ENCODE measurements around the gene RBCK1. TPM values are rescaled to one million over a fixed set of nuclear protein-coding genes. Genes with fewer than 3 reads are reported as not detected.

RBCK1 gene
- total RNA-seq (2014; rRNA removed; shearing (Covaris generic)) (104 and 129 TPM in 2 replicates), polyA plus RNA-seq (2016; fragmentation: Nextera tagmentation; extraction: Ambion mirVana) (72.3 and 79.9 TPM in 2 replicates)

DNA sequence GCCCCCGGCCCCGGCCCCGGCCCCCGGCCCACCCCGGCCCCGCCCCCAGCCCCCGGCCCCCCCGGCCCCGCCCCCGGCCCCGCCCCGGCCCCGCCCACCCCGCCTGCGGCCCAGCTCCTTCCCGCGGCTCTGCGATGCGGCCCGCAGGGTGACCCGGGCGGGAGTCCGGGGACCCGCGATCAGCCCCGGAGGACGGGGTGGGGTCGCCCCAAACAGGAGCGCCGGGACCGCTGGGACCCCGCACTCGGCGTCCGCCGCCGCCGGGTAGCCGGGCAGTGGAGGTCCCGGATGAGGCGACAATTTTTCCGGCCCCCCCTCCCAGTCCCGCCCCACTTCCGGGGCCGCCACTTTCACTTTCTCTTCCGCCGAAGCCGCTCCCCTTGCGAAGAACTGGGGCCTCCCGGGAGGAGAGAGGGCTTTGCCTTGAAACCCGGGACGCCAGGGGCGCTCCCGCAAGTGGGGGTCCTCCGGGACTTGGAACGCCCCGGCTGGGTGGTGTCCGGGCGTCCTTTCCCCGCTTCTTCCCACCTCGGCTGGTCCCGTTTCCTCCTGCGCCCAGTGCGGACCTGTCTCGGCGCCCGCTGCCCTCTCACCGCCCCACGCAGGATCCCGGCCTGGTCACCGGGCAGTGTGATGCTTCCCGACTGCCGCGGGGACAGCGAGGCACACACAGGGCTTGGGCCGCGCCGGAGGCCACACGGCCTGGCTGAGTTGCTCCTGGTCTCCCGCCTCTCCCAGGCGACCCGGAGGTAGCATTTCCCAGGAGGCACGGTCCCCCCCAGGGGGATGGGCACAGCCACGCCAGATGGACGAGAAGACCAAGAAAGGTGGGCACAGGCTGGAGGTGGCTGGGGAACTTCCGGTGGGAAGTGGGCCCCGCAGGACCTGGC, at the start of gene RBCK1:
Gene RBCK1, plus strand, starts transcription at position 347 of the 890 bp plus-strand sequence. Its CDS starts 459 bp downstream, at position 806.
- no peak for TF ChIP-seq EZH2phosphoT487 (IDR thresholded peaks at IDR 0.05; ENCODE audit: insufficient read depth, low read depth)
- no peak for TF ChIP-seq EZH2 (IDR thresholded peaks at IDR 0.05; ENCODE audit: insufficient read depth, poor library complexity, severe bottlenecking)
- Histone ChIP-seq H3K4me3 (peak within 1 kb of the TSS; percentile 100), H4K20me1 (ENCODE audit: insufficient read depth) (0 out of 2 replicates have a peak, but pooled peaks cover 1% of the 10 kb centered on the region), H3K4me1 (ENCODE audit: insufficient read depth) (peaks cover 20% of the 10 kb centered on the region), H3K9ac (peak within 1 kb of the TSS; percentile 97), H3K27me3 (replicated peaks; ENCODE audit: insufficient read depth) (no peaks in the 10 kb centered on the region), H3K9me2 (ENCODE audit: insufficient read depth) (no peaks in the 10 kb centered on the region), H3K4me2 (ENCODE audit: unreplicated experiment) (peak within 1 kb of the TSS; percentile 92), H3K36me3 (ENCODE audit: low read depth) (0 out of 2 replicates have a peak, but pooled peaks cover 4% of the 10 kb centered on the region), H3K9me3 (ENCODE audit: low read depth) (no peaks in the 10 kb centered on the region), H2AFZ (peak within 1 kb of the TSS; percentile 87), H3K79me2 (ENCODE audit: insufficient read depth) (peaks cover 51% of the 10 kb centered on the region), H3F3A (ENCODE audit: insufficient read depth) (peaks cover 16% of the 10 kb centered on the region), H3K27ac (peak within 1 kb of the TSS; percentile 83)
- WGBS, 2 experiments (ENCODE audit: low coverage in 1 of 2, low lambda C conversion rate in 2 of 2, missing lambda C conversion rate in 2 of 2), result 1% methylated on average over 49 to 61 of the region's 87 CpGs
- in situ Hi-C loops (cut with MboI), result no loop called here
- DNase-seq, result peak; percentile 90

DNA sequence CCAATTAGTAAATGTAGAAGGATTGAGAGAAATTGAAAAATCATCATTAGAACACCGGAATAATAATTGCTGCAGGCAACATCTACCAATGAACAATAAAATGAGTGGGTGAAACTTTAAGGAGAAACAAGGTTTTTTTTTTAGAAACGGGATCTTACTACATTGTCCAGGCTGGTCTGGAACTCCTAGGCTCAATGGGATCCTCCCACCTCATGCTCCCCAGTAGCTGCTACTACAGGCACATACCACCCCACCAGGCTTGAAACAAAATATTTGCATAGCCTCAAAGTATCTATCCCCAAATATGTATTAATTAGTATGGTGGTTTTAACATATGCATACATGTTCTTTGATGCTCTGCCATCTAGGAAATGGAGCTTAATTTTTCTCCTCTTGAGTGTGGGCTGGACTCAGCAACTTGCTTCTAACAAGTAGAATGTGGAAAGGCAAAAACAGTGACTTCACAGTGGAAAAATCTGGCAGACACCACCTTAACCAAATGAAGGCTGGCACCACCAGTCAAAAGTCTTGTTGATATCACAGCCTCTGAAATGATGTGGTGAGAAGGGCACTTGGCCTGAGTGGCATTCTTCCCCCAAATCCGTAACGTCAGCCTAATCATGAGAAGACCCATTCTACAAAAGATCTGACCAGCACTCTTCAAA, 49.1 kb upstream of the RBCK1 start:
- H3K9ac ChIP-seq, result peak overlapping the region; percentile 59
- peak overlapping the region; percentile 79 for H2AFZ ChIP-seq
- no peaks in the 10 kb centered on the region for H3K9me3 ChIP-seq (ENCODE audit: low read depth)
- in situ Hi-C loops (cut with MboI), result loop anchor here (10.0 kb wide), 1 partner anchor 386 kb away; no protein-coding TSS in a partner anchor
- H3K9me2 ChIP-seq (ENCODE audit: insufficient read depth), result no peaks in the 10 kb centered on the region
- WGBS, 2 experiments (ENCODE audit: low coverage in 1 of 2, low lambda C conversion rate in 2 of 2, missing lambda C conversion rate in 2 of 2), result 59% methylated on average over 4 of the region's 4 CpGs
- H3K36me3 ChIP-seq (ENCODE audit: low read depth), result no peaks in the 10 kb centered on the region
- peaks cover 22% of the 10 kb centered on the region for H3K4me1 ChIP-seq (ENCODE audit: insufficient read depth)
- H3K4me2 ChIP-seq (ENCODE audit: unreplicated experiment), result peak overlapping the region; percentile 66
- H3F3A ChIP-seq (ENCODE audit: insufficient read depth), result peaks cover 18% of the 10 kb centered on the region
- DNase-seq, result peak; percentile 67
- H3K4me3 ChIP-seq, result peak overlapping the region; percentile 22; the same call in 1 of the 2 replicates
- no peaks in the 10 kb centered on the region for H4K20me1 ChIP-seq (ENCODE audit: insufficient read depth)
- no peak for TF ChIP-seq EZH2phosphoT487 (IDR thresholded peaks at IDR 0.05; ENCODE audit: insufficient read depth, low read depth)
- TF ChIP-seq EZH2 (IDR thresholded peaks at IDR 0.05; ENCODE audit: insufficient read depth, poor library complexity, severe bottlenecking), result no peak
- H3K79me2 ChIP-seq (ENCODE audit: insufficient read depth), result no peaks in the 10 kb centered on the region
- no peaks in the 10 kb centered on the region for H3K27me3 ChIP-seq (replicated peaks; ENCODE audit: insufficient read depth)
- H3K27ac ChIP-seq, result peak overlapping the region; percentile 71

DNA sequence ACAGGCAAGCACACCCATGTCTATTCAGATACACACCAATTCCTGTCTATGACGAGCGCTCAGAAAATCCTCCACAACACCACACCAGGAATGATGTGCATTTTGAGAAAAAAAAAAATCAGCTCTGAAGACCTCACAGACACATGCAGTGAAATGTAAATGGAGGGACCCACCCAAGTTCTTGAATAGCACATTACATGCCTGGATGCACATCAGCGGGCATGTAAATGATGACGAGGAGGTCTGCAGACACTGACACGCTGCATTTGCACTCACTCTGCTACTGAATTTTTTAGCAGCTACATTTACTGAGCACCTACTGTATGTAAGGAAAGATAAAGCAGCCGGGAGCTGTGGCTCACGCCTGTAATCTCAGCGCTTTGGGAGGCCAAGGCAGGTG, 46.5 kb upstream of the RBCK1 start:
- no peak for TF ChIP-seq EZH2phosphoT487 (IDR thresholded peaks at IDR 0.05; ENCODE audit: insufficient read depth, low read depth)
- TF ChIP-seq EZH2 (IDR thresholded peaks at IDR 0.05; ENCODE audit: insufficient read depth, poor library complexity, severe bottlenecking), result no peak
- Histone ChIP-seq H3K4me2 (ENCODE audit: unreplicated experiment) (no peak overlapping the region), H3K36me3 (ENCODE audit: low read depth) (no peaks in the 10 kb centered on the region), H3K4me3 (no peak overlapping the region), H3K27ac (no peak overlapping the region), H3K9me3 (ENCODE audit: low read depth) (no peaks in the 10 kb centered on the region), H3F3A (ENCODE audit: insufficient read depth) (peaks cover 23% of the 10 kb centered on the region), H3K27me3 (replicated peaks; ENCODE audit: insufficient read depth) (no peaks in the 10 kb centered on the region), H3K9me2 (ENCODE audit: insufficient read depth) (no peaks in the 10 kb centered on the region), H3K79me2 (ENCODE audit: insufficient read depth) (no peaks in the 10 kb centered on the region), H2AFZ (no peak overlapping the region), H3K4me1 (ENCODE audit: insufficient read depth) (peaks cover 22% of the 10 kb centered on the region), H3K9ac (no peak overlapping the region), H4K20me1 (ENCODE audit: insufficient read depth) (no peaks in the 10 kb centered on the region)
- no peak for DNase-seq
- in situ Hi-C loops (cut with MboI), result no loop called here
- WGBS, 2 experiments (ENCODE audit: low coverage in 1 of 2, low lambda C conversion rate in 2 of 2, missing lambda C conversion rate in 2 of 2), result 93 to 95% methylated on average over 8 of the region's 8 CpGs

Data from GM23248 (cell line).